Occipital lobe (tissue), 2 donors: Measurements from ENCODE around the gene FYCO1. TPM values are rescaled to one million over a fixed set of nuclear protein-coding genes. Genes with fewer than 3 reads are reported as not detected.
A peak's percentile ranks its signal among the peaks of the same experiment; 100 is the strongest.

Experiments
- DNase-seq: peaks from one replicate; lab custom pipeline; 2025; lab: John Stamatoyannopoulos, UW
- total RNA-seq: library from RNA; depleted of rRNA; stranded (reverse); fragments of >200 nt; gene quantifications from one replicate; pipeline ENCODE4 v1.2.3, GENCODE V29; 2014

Gene FYCO1
- total RNA-seq, 1 donor from 2014 or later, result 2.5 TPM

DNA sequence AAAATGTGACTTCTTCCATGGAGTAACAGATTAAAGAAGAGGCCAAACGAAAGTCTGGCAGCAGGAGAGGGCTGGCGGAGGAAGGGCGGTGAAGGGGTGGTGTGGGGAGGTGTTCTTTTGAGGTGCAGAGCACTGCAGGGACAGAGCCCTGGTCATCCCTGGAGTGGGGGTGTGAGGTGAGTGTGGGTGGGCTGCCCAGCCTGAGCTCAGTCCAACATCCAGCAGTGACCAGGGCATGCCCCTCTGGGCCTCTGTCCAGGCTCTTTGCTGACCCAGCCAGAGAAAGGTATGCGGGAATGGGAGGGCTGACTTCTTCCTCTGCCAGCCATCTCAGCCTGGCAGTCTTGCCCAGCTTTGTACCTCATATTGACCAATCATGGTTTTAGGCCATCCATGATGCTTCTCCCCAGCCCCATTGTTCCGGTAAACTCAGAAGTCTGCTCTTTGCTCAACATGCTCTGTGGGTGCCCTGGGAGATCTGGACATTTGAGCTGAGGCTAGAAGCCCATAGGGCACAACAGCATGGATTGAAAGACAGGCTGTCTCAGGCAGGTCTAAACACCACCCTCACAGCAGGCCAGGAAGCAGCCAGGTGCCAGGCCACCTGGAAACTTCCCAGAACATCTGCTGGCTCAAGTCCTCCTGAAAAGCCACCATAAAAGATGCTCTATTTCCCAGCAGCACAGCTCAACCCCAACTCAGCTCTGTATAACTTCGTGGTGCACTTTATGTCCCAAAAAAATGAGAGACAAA is 78.3 kb downstream of the FYCO1 start:
- no peak for DNase-seq

GRCh38 chr3:45915518-45916231 is 79.9 kb downstream of the FYCO1 start:
- DNase-seq, result peak; percentile 30

DNA sequence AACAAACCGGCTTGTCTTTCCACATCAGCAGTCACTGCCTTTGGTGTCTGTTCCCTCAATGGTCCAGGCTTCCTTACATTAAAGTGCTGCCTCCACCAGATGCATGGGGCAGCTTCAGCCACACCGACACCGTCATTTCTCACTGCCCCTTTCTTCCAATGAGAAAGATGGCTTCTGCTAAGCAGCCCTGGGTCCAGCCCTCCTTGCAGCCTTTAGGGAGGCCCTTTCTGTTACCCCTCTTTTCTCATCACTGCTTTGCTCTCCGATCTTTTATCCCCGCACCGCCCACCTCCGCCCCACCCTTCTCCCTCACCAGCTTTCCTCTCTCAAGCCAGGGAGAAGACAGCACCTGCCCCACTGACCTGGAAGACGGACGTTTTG is 80.6 kb downstream of the FYCO1 start:
- no peak for DNase-seq

- DNase-seq, result no peak
Measured at GRCh38 chr3:45914362-45915058, 81.1 kb downstream of the FYCO1 start.

- DNase-seq, result no peak
Measured at GRCh38 chr3:45912435-45912834, 83.2 kb downstream of the FYCO1 start.

DNA sequence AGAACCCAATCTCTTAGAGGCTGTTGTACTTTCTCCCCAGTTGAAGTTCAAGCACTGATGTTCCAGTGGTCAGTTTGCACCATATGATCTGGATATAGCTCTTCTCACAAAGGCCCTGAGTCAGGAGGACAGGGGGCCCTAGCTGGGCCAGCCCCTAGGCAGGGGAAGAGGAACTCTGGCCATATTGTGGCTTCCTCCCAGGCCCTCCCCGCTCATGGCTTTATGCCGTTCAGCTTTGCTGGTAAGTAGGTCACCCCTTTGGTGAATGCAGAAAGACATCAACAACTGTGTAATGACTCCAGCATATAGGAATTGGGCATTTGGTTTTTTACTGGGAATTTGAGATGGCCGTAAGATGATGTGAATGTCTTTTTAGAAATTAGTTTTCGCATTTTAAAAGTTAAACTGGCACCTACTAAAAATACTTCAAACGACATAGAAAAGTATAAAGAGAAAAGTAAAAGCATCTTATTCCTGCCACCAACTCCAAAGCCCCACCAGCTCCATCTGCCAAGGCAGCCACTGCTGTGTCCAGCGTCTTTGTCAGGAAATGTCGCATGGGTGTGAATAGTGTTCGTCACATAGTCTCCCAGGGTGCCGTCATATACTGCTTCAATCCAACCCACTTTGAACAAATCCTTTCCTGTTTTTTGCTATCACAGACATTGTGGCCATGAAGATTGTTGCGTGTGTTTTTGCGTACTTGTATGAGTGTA is 84.0 kb downstream of the FYCO1 start:
- no peak for DNase-seq

- DNase-seq, result no peak
Measured at GRCh38 chr3:45910892-45911291, 84.7 kb downstream of the FYCO1 start.

GRCh38 chr3:45909542-45909941 is 86.1 kb downstream of the FYCO1 start:
- no peak for DNase-seq

DNA sequence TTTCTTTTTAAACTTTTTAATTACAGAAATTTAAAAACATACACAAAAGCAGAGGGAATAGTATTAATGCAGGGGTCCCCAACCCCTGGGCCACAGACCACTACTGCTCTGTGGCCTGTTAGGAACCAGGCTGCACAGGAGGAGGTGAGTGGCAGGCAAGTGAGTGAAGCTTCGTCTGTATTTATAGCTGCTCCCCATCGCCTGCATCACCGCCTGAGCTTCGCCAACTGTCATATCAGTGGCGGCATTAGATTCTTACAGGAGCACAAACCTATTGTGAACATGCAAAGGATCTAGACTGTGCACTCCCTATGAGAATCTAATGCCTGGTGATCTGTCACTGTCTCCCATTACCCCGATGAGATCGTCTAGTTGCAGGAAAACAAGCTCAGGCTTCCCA is 86.9 kb downstream of the FYCO1 start:
- DNase-seq, result no peak

- DNase-seq, result no peak
Measured at GRCh38 chr3:45907769-45908705, 87.6 kb downstream of the FYCO1 start.

DNA sequence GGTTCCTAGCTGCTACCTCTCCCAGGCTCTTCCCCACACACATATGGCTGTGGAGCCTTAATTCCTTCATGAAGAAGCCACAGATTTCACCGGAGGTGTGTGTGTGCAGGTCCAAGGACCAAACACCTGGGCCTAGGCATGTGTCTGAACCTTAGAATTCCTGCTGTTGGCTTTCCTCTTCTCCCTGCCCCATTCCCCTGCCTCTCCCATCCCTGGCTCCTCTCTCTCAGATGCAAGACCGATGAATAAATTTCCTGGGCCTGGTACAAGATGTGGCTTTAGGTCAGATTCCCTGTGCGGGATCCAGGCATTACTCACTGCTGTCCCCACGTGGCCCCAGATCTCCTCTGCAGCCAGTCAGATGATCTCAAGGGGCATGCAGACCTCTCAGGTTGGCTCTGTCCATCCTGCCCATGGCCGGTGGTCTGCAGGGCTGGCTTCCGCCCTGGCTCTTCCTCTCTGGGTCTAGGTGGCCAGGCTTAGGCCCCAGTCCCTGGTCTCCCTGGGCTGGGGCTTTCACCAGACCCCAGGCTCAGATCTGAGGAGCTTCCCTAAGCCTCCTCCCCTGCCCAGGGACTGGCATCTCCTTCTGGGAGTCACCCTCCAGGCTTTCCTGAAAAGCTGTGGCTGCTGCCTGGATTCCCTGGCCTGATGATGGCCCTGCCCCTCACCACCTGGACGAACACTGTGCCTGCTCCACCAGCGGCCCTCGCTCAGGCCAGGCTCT is 88.8 kb downstream of the FYCO1 start:
- no peak for DNase-seq

DNA sequence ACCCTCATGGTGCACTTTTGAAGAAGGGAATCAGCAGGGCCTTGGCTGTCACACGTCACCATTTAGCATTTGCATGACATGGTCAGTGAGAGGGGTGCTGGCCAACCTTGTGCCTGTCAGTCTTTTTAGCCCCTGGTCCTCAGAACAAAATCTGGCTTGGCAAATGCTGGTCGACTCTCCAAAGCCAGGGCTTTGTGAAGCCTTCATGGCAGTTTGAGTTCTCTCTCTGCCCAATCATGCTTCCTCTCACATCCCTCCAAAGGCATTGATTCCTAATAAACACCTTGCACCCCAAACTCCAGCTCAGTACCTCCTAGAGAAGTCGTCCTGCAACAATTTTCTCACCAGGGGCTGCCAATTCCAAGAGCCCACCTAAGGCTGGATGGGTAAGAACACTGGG is 89.9 kb downstream of the FYCO1 start:
- no peak for DNase-seq

DNA sequence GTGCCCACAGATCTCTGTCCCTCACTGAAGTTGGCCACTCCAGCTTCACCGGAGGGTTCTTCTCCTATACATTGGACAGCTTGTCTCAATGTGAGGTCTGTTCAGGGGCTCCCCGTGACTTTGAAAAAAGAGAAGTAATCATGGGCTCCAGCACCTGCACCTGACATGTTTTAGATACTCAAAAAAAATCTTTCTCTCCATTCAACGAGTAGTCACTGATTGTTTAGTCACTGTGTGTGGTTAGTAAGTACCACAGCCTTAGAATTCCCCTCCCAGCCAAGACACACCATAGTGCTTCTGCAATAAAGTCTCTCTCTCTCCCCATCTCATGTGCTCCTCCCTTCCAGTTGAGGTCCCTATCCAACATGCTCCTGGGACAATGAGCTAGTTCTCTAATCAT is 90.7 kb downstream of the FYCO1 start:
- no peak for DNase-seq

DNA sequence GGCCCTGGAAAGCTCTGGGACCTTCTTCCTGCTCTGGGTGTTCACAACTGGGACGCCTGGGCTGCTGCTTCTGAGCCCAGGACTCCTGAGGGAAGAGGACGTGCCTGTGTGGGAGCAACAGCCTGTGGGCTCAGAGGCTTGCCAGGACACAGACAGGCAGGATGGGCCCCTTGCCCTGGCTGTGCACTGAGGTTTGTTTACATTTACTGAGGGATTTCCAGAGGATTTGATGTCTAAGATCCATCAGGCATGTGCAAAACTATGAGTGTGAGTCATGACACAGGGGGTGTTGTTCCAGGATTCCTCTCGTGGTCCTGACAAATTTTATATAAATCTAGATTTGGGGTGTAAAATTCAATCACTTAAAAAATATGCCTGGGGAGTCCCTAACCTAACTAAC is 98.7 kb downstream of the FYCO1 start:
- DNase-seq, result no peak

DNA sequence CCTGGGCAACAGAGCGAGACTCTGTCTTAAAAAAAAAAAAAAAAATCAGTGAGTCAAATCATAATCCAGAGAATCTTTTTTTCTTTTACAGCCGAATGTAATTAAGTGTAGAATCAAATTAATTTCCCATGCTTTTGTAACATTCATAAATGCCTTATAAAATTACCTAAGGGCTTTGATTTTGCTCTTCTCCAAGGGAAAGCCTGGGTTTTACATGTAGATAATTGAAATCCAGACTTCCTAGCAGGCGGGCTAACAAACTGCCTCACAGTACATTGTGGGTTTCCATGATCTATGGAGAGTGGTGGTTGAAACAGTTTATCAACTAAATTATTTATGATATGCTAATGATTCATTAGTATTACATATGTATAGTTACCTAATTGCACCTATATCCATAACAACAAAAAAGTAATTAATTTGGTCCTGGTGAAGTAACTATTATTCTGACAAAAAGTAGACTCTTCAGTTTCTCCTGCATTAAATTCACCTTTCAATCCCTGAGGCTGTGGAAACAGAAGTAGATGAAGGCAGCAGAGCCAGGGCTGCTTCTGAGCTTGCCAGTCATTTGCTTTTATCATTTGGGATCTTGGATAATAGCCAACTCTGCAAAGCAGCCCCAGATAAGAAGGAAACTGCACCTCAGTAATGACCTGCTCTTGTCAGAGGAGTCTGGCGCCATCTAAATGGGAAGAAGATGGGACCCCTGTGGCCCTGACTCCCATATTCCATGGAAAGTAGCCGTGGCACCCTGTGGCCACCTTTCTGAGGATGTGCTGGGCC is 99.7 kb downstream of the FYCO1 start:
- DNase-seq, result no peak

GRCh38 chr3:45894015-45894414 is 101.6 kb downstream of the FYCO1 start:
- DNase-seq, result no peak

GRCh38 chr3:45892161-45892560 is 103.5 kb downstream of the FYCO1 start:
- DNase-seq, result no peak

DNA sequence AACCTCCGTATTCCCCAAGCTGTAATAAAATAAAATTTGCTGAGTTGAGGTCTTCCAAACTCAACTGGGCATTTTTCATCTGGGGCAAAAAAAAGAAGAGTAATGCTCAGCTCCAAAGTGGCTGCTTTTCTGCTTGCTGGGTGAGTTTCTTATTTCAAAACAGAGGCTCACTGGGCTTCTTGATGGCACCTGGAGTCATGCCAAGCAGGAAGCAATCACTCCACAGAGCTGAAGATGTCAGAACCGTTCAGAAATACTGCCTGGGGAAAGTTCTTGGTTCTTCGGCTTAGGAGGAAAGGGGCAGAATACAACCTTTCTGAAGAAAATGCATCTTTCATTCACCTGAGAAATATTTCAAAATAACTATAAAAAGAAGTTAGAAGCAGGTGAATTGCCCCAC is 105.2 kb downstream of the FYCO1 start:
- DNase-seq, result no peak

- no peak for DNase-seq
Measured at GRCh38 chr3:45889337-45889736, 106.3 kb downstream of the FYCO1 start.
